ENCODE data around the gene REXO4. TPM values are rescaled to one million over a fixed set of nuclear protein-coding genes. Genes with fewer than 3 reads are reported as not detected.

REXO4 gene
- total RNA-seq, 1 donor from 2014 or later, result 35.4 TPM

DNA sequence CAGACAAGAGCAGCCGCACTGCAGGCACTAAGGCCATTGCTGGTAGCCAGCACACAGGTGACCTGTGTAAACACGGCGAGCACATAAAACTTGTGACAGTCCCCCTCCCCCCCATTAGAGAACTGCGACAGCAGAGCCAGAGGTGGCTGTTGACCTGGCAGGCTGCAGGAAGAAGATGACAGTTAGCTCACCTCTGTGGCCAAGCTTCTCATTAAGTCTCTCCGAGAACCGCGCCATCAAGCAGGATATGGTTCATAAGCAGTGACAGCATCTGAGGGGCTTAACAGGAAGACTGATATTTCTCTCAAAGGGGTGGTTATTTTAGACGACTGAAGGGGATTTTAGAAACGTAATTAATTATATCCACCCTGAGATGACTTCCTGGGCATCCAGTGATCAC lies 47.1 kb downstream of the REXO4 start:
- Mint-ChIP-seq H3K9me3 (no peaks in the 10 kb centered on the region), H3K36me3 (ENCODE audit: low read depth) (peaks cover 3% of the 10 kb centered on the region), H3K4me1 (peaks cover 21% of the 10 kb centered on the region), H3K27ac (ENCODE audit: unreplicated experiment) (no peak overlapping the region), H3K27me3 (ENCODE audit: low read depth) (no peaks in the 10 kb centered on the region), H3K4me3 (peak overlapping the region; percentile 54)
- no peak for DNase-seq (ENCODE audit: low read depth, low spot score)
- TF ChIP-seq, protein P1, sequence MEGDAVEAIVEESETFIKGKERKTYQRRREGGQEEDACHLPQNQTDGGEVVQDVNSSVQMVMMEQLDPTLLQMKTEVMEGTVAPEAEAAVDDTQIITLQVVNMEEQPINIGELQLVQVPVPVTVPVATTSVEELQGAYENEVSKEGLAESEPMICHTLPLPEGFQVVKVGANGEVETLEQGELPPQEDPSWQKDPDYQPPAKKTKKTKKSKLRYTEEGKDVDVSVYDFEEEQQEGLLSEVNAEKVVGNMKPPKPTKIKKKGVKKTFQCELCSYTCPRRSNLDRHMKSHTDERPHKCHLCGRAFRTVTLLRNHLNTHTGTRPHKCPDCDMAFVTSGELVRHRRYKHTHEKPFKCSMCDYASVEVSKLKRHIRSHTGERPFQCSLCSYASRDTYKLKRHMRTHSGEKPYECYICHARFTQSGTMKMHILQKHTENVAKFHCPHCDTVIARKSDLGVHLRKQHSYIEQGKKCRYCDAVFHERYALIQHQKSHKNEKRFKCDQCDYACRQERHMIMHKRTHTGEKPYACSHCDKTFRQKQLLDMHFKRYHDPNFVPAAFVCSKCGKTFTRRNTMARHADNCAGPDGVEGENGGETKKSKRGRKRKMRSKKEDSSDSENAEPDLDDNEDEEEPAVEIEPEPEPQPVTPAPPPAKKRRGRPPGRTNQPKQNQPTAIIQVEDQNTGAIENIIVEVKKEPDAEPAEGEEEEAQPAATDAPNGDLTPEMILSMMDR (conservative IDR thresholded peaks at IDR 0.05), result no peak

DNA sequence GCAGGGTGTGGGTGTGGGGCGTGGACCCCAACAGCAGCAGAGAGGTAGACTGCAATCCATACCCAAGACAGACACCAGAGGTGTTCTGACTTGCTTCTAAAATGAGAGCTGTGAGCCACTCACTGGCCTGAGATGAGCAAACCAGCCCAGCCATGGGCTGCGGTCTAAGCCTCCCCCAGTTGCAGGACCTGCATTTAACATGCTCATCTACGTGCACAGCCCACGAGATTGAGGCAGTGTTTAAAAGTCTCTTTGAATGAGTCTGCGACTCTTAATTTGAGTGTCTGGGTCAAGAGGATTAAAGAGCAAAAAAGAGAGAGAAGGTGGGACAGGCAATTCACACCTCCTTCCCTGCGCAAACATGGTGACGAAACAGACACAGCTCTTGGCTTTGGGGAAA lies 47.9 kb downstream of the REXO4 start:
- DNase-seq (ENCODE audit: low read depth, low spot score), result no peak
- peaks cover 18% of the 10 kb centered on the region for H3K4me1 Mint-ChIP-seq
- H3K9me3 Mint-ChIP-seq, result no peaks in the 10 kb centered on the region
- H3K27ac Mint-ChIP-seq (ENCODE audit: unreplicated experiment), result no peak overlapping the region
- TF ChIP-seq, protein P1 (conservative IDR thresholded peaks at IDR 0.05), result no peak
- H3K27me3 Mint-ChIP-seq (ENCODE audit: low read depth), result no peaks in the 10 kb centered on the region
- no peak overlapping the region for H3K4me3 Mint-ChIP-seq
- peaks cover 3% of the 10 kb centered on the region for H3K36me3 Mint-ChIP-seq (ENCODE audit: low read depth)

DNA sequence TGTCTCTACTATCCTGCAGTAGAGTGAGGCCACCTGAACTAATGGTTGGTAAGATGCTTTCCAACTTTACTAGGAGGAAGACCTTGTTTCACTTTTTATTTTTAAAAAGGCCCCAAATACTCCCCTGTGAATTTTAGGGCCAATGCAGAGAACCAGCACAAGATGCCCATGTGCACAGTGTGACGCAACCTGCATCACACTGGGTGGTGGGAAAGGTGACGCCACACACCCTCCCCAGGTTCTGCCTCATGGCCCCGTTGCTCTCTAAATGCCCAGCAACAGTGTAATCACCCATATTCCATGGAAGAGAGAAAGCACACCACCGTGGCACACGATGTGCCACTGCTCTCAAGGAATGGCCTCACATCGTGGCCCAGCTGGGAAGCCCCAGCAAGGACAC lies 48.4 kb downstream of the REXO4 start:
- TF ChIP-seq, protein P1 (conservative IDR thresholded peaks at IDR 0.05), result no peak
- no peaks in the 10 kb centered on the region for H3K27me3 Mint-ChIP-seq (ENCODE audit: low read depth)
- no peak overlapping the region for H3K27ac Mint-ChIP-seq (ENCODE audit: unreplicated experiment)

DNA sequence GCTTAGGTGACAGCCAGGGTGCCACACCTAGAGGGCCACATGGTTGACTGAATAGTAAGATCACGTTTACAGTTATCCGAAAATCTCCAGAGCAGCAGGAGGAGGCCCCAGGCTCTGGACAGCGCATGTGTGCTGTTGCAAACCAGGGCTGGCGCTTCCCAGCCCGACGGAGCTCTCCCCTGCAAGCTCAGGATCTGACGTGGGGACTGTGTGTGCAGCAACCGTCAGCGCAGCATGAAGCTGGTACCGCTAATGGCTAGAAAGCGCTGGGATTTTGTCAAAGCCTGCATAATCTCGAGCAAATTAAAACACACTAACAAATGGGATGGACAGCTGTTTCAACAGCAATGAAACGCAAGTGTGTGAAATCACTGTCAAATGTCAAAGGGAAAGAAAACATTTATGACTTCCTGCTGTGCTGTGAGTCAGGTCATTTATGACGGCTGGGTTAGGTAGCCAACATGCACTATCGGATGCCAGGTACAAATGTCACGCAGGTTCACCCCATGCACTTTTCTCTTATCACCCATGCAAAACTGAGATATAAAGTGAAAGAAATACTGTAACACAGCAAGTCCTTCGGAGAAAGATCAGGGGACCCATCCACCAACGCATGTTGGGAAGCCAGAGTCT lies 49.4 kb downstream of the REXO4 start:
- Mint-ChIP-seq H3K27me3 (ENCODE audit: low read depth) (no peaks in the 10 kb centered on the region), H3K4me3 (peak overlapping the region; percentile 16), H3K4me1 (peaks cover 7% of the 10 kb centered on the region), H3K9me3 (no peaks in the 10 kb centered on the region), H3K36me3 (ENCODE audit: low read depth) (peaks cover 6% of the 10 kb centered on the region), H3K27ac (ENCODE audit: unreplicated experiment) (peak overlapping the region; percentile 83)
- TF ChIP-seq, protein P1 (conservative IDR thresholded peaks at IDR 0.05), result no peak
- no peak for DNase-seq (ENCODE audit: low read depth, low spot score)

More for the DNA sequence above, 48.4 kb downstream of the REXO4 start:
- Mint-ChIP-seq H3K4me3 (no peak overlapping the region), H3K36me3 (ENCODE audit: low read depth) (peaks cover 3% of the 10 kb centered on the region), H3K9me3 (no peaks in the 10 kb centered on the region), H3K4me1 (peaks cover 13% of the 10 kb centered on the region)
- DNase-seq (ENCODE audit: low read depth, low spot score), result no peak

DNA sequence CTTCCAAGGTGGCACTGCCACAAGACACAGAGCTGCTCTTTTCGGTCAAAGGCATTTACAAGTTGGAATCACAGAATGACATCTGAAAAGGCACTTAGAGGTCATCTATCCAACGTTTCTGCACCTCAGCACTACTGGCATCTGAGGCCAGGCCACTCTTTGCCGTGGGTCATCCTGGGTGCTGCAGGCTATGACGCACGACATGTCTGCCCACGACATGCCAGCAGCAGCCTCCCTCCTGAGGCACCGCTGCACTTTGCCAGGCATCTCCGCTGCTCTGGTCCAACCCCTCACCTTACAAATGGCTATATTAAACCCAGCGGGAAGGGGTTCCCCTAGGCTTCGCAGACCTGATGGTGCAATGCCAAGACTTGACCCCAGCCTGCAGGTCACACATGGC lies 50.0 kb downstream of the REXO4 start:
- Mint-ChIP-seq H3K27me3 (ENCODE audit: low read depth) (no peaks in the 10 kb centered on the region), H3K9me3 (no peaks in the 10 kb centered on the region), H3K4me3 (no peak overlapping the region), H3K4me1 (peaks cover 7% of the 10 kb centered on the region), H3K27ac (ENCODE audit: unreplicated experiment) (no peak overlapping the region), H3K36me3 (ENCODE audit: low read depth) (peaks cover 6% of the 10 kb centered on the region)
- DNase-seq (ENCODE audit: low read depth, low spot score), result no peak
- TF ChIP-seq, protein P1 (conservative IDR thresholded peaks at IDR 0.05), result no peak

Measured in neural crest cell (in vitro differentiated cells).